CMK (cell line): ENCODE results near the gene NAALAD2.
"Not testable (repeated sequence)": the region's sequence is repeated elsewhere in the genome, so short reads cannot be mapped to it uniquely, and the experiment has no call there.

ENCODE experiments used
- DNase-seq: peaks from one replicate; pipeline ENCODE4 v3.0.0-alpha.2; 2010; ENCODE audit warnings: low read depth

The NAALAD2 gene

GRCh38 chr11:90134478-90135003, at the start of gene NAALAD2:
Gene NAALAD2 (plus strand): TSS chr11:90134663. CDS start chr11:90134759, 96 bp downstream.
- DNase-seq: peak; percentile 77

GRCh38 chr11:90085650-90086049, 48.8 kb upstream of the NAALAD2 start, which contains the start of gene UBTFL1:
Gene UBTFL1 (plus strand): TSS chr11:90085950. CDS start chr11:90085950, 0 bp downstream.
- DNase-seq: not testable (repeated sequence)

- DNase-seq: not testable (repeated sequence)
Observed at GRCh38 chr11:90088731-90089130, 45.7 kb upstream of the NAALAD2 start.

GRCh38 chr11:90095230-90095924, 39.1 kb upstream of the NAALAD2 start:
- not testable (repeated sequence) for DNase-seq

GRCh38 chr11:90098261-90098660, 36.2 kb upstream of the NAALAD2 start:
- not testable (repeated sequence) for DNase-seq

GRCh38 chr11:90100431-90100830, 34.0 kb upstream of the NAALAD2 start:
- DNase-seq: no peak

GRCh38 chr11:90113541-90113940, 20.9 kb upstream of the NAALAD2 start:
- no peak for DNase-seq

GRCh38 chr11:90120191-90120590, 14.3 kb upstream of the NAALAD2 start:
- no peak for DNase-seq

- DNase-seq: no peak
Observed at GRCh38 chr11:90124371-90124770, 10.1 kb upstream of the NAALAD2 start.

- DNase-seq: no peak
Observed at GRCh38 chr11:90124946-90125345, 9.5 kb upstream of the NAALAD2 start.

- no peak for DNase-seq
Observed at GRCh38 chr11:90133560-90134477, 644 bp upstream of the NAALAD2 start.

- no peak for DNase-seq
Observed at GRCh38 chr11:90135016-90135415, 553 bp downstream of the NAALAD2 start.

GRCh38 chr11:90148900-90149299, 14.4 kb downstream of the NAALAD2 start:
- no peak for DNase-seq

GRCh38 chr11:90166982-90167573, 32.6 kb downstream of the NAALAD2 start:
- DNase-seq: not testable (repeated sequence)

- DNase-seq: not testable (repeated sequence)
Observed at GRCh38 chr11:90167704-90168103, 33.2 kb downstream of the NAALAD2 start.

- DNase-seq: no peak
Observed at GRCh38 chr11:90168571-90168970, 34.1 kb downstream of the NAALAD2 start.

- DNase-seq: no peak
Observed at GRCh38 chr11:90171359-90171758, 36.9 kb downstream of the NAALAD2 start.

- DNase-seq: no peak
Observed at GRCh38 chr11:90176069-90176468, 41.6 kb downstream of the NAALAD2 start.

- DNase-seq: no peak
Observed at GRCh38 chr11:90178751-90179150, 44.3 kb downstream of the NAALAD2 start.

- DNase-seq: no peak
Observed at GRCh38 chr11:90179923-90180322, 45.5 kb downstream of the NAALAD2 start.

- no peak for DNase-seq
Observed at GRCh38 chr11:90187839-90188238, 53.4 kb downstream of the NAALAD2 start.

- no peak for DNase-seq
Observed at GRCh38 chr11:90189011-90189410, 54.5 kb downstream of the NAALAD2 start.
